K562 (cell line): ENCODE measurements around the gene IL37. TPM values are rescaled to one million over a fixed set of nuclear protein-coding genes. Genes with fewer than 3 reads are reported as not detected.

Experiments used
- ATAC-seq: fragments of 200-7000 bp; cut with Tn5 transposase; 3 replicates; pipeline ENCODE4 v1.9.1; 2020; ENCODE audit warnings: moderate library complexity
- BruUV-seq: library from RNA; stranded (reverse); fragments of 400-500 nt; replicated peaks from 2 replicates; lab custom pipeline; 2021; lab: Mats Ljungman, UMichigan
- CTCF ChIA-PET: fragments of 300-600 bp; formaldehyde crosslinking; extraction: SDS; loops from one replicate; lab custom pipeline; 2021; ENCODE audit warnings: low intra/inter-chr PET ratio; lab: Yijun Ruan, JAX
- POLR2A ChIA-PET: fragments of 300-600, 350-650 bp; sonication (Branson Sonifier 250); formaldehyde crosslinking; extraction: SDS; loops from one replicate; lab custom pipeline; 2021; ENCODE audit warnings: antibody characterized with exemption, inconsistent platforms; lab: Yijun Ruan, JAX
- DNase-seq, 4 experiments: peaks; one replicate each; pipeline versions ENCODE4 v3.0.0 to v3.0.0-alpha.2; 2011 to 2018; ENCODE audit warnings: low spot score in 3 of 4, mixed read lengths in 3 of 4; ENCODE audit errors: extremely low read depth in 1 of 4
- FAIRE-seq: peaks from 2 replicates; lab custom pipeline; 2011; peaks lifted over from hg19 to GRCh38; lab: Jason Lieb, UNC
- H2AFZ ChIP-seq: 2 replicates; pipeline ENCODE4 v1.6.0; 2011; ENCODE audit warnings: low read depth, low read length, control low read depth, inconsistent platforms
- H3K27ac ChIP-seq: fragments of 200-600 bp; 3 replicates; pipeline ENCODE4 v1.8.0; 2011; ENCODE audit warnings: low read depth, mild to moderate bottlenecking, control low read depth, inconsistent platforms, low read length, moderate library complexity, mixed read lengths; ENCODE audit errors: extremely low read depth
- H3K27me3 ChIP-seq, 2 experiments: fragments of 300-600 bp in 1 of 2; 2 replicates in 1 of 2; 3 replicates in 1 of 2; pipeline versions ENCODE4 v1.6.0 to v1.8.0; 2011; ENCODE audit warnings: inconsistent platforms in 2 of 2, low read length in 2 of 2, mild to moderate bottlenecking in 1 of 2, mixed read lengths in 1 of 2, moderate library complexity in 1 of 2; ENCODE audit not compliant: control insufficient read depth in 2 of 2, insufficient read depth in 2 of 2
- H3K36me3 ChIP-seq: fragments of 300-600 bp; 3 replicates; pipeline ENCODE4 v1.8.0; 2011; ENCODE audit warnings: mild to moderate bottlenecking, low read length, inconsistent platforms; ENCODE audit not compliant: control insufficient read depth, insufficient read depth
- H3K4me1 ChIP-seq, 2 experiments: fragments of 200-600 bp in 1 of 2; replicated peaks in 1 of 2; 2 replicates in 1 of 2; 3 replicates in 1 of 2; pipeline versions ENCODE4 v1.5.1 to v1.8.0; 2011; ENCODE audit warnings: inconsistent platforms in 2 of 2, low read length in 2 of 2, mild to moderate bottlenecking in 1 of 2, mixed read lengths in 1 of 2, moderate library complexity in 1 of 2; ENCODE audit not compliant: control insufficient read depth in 2 of 2, insufficient read depth in 2 of 2
- H3K4me2 ChIP-seq: 2 replicates; pipeline ENCODE4 v1.6.1; 2011; ENCODE audit warnings: low read length, control low read depth, inconsistent platforms, mixed read lengths; ENCODE audit not compliant: insufficient read depth
- H3K4me3 ChIP-seq: fragments of 200-600 bp; sonication (generic), shearing (Covaris generic); 2 replicates; pipeline ENCODE4 v1.5.1; 2016; ENCODE audit warnings: control low read depth, inconsistent platforms
- H3K79me2 ChIP-seq: fragments of 200-600 bp; 3 replicates; pipeline ENCODE4 v1.8.0; 2011; ENCODE audit warnings: low read length, inconsistent platforms; ENCODE audit not compliant: control insufficient read depth, insufficient read depth
- H3K9ac ChIP-seq, 2 experiments: 2 replicates each; pipeline versions ENCODE4 v1.6.0 to v1.6.1; 2011; ENCODE audit warnings: low read depth in 2 of 2, low read length in 2 of 2, control low read depth in 1 of 2, inconsistent platforms in 1 of 2, mild to moderate bottlenecking in 1 of 2, mixed read lengths in 1 of 2; ENCODE audit not compliant: insufficient read depth in 1 of 2
- H3K9me1 ChIP-seq: one replicate; pipeline ENCODE4 v1.6.0; 2011; ENCODE audit warnings: inconsistent platforms, mild to moderate bottlenecking, low read length, moderate library complexity; ENCODE audit not compliant: control insufficient read depth, insufficient read depth
- H3K9me3 ChIP-seq: replicated peaks from 2 replicates; pipeline ENCODE4 v1.5.1; 2011; ENCODE audit warnings: low read depth, low read length, inconsistent platforms; ENCODE audit not compliant: control insufficient read depth, insufficient read depth
- H4K20me1 ChIP-seq: replicated peaks from 2 replicates; pipeline ENCODE4 v1.6.1; 2011; ENCODE audit warnings: low read length, inconsistent platforms, mixed read lengths; ENCODE audit not compliant: control insufficient read depth, insufficient read depth
- CC2D1A ChIP-seq: fragments of 450-650 bp; IDR thresholded peaks from 2 replicates; pipeline ENCODE4 v1.6.1; 2017; ENCODE audit warnings: mild to moderate bottlenecking
- CTBP1 ChIP-seq: fragments of 450-650 bp; IDR thresholded peaks from 2 replicates; pipeline ENCODE4 v1.6.1; 2016; ENCODE audit warnings: borderline replicate concordance
- E2F3 ChIP-seq: fragments of 250-450 bp; sonication (Bioruptor Pico); IDR thresholded peaks from 2 replicates; pipeline ENCODE4 v1.4.0; 2020; ENCODE audit warnings: mild to moderate bottlenecking
- EHMT2 ChIP-seq: fragments of 450-650 bp; IDR thresholded peaks from 2 replicates; pipeline ENCODE4 v1.6.1; 2018; ENCODE audit warnings: antibody characterized with exemption
- L3MBTL2 ChIP-seq: fragments of 450-650 bp; IDR thresholded peaks from 2 replicates; pipeline ENCODE4 v1.6.1; 2016; ENCODE audit warnings: mild to moderate bottlenecking, moderate library complexity
- NR2C2 ChIP-seq, 2 experiments: fragments of 200-800 bp in 1 of 2; sonication (Bioruptor generic) in 1 of 2; sonication (generic) in 1 of 2; formaldehyde crosslinking in 1 of 2; IDR thresholded peaks; 2 replicates each; pipeline versions ENCODE4 v1.6.1 to v1.8.0; 2016 to 2022; ENCODE audit warnings: mild to moderate bottlenecking in 1 of 2, missing compliant biosample characterization in 1 of 2, missing genetic modification characterization in 1 of 2, missing genetic modification reagents in 1 of 2
- POLR2AphosphoS2 ChIP-seq: IDR thresholded peaks from 2 replicates; pipeline ENCODE4 v1.6.1; 2012; ENCODE audit warnings: low read length, improper control_type of control experiment
- XRCC5 ChIP-seq: fragments of 200-400 bp; formaldehyde crosslinking; IDR thresholded peaks from 2 replicates; pipeline ENCODE4 v1.6.1; 2017; ENCODE audit warnings: low read depth, mild to moderate bottlenecking, low read length
- YY1 ChIP-seq, 3 experiments: IDR thresholded peaks; 2 replicates each; pipeline ENCODE4 v1.6.1; 2011; ENCODE audit warnings: low read length in 2 of 3, mild to moderate bottlenecking in 2 of 3, moderate library complexity in 2 of 3, borderline replicate concordance in 1 of 3, control low read depth in 1 of 3, low read depth in 1 of 3; ENCODE audit not compliant: insufficient read depth in 3 of 3, insufficient replicate concordance in 2 of 3, control insufficient read depth in 1 of 3, insufficient read length in 1 of 3; ENCODE audit errors: extremely low read depth in 1 of 3
- WGBS: fragments of 100-300 bp; shearing (Covaris generic); methylation state at CpG from one replicate; pipeline ENCODE4 v1.1.6; 2016; ENCODE audit warnings: low coverage, mixed read lengths; ENCODE audit not compliant: insufficient coverage; ENCODE audit errors: missing lambda C conversion rate; 5-methylcytosine and 5-hydroxymethylcytosine counted together
- in situ Hi-C: fragments of 300-500 bp; cut with MboI; formaldehyde crosslinking; loops from 4 replicates; pipeline ENCODE4 v1.15.0; 2018; ENCODE audit warnings: inconsistent platforms, mixed read lengths
- intact Hi-C: fragments of 100-400 bp; cut with micrococcal nuclease; formaldehyde crosslinking; loops from 2 replicates; pipeline ENCODE4 v1.14.2; 2022
- polyA plus RNA-seq, 8 experiments: library from polyadenylated mRNA; depleted of rRNA in 4 of 8; stranded (reverse) in 5 of 8; unstranded in 3 of 8; fragments of >200 nt; fragmentation: Nextera tagmentation in 2 of 8; fragmentation: Illumina TruSeq in 1 of 8; extraction: Ambion mirVana in 2 of 8; extraction: Trizol in 1 of 8; gene quantifications; 2 replicates each; pipeline versions ENCODE4 v1.2.1 to v1.2.3, GENCODE V29; 2011 to 2014; ENCODE audit warnings: inconsistent platforms in 1 of 8, missing spikeins in 1 of 8
- total RNA-seq, 7 experiments: library from RNA; depleted of rRNA in 6 of 7; stranded (reverse); fragments of >200 nt in 6 of 7; fragmentation: Illumina TruSeq in 2 of 7; extraction: Trizol in 2 of 7; gene quantifications; 2 replicates each; pipeline versions ENCODE4 v1.2.1 to v1.2.3, GENCODE V29; 2011 to 2021; ENCODE audit warnings: low replicate concordance in 1 of 7
- TF ChIP-seq, protein P1 (sequence below): sonication (generic); formaldehyde crosslinking; IDR thresholded peaks from 2 replicates; pipeline ENCODE4 v1.8.0; 2022; ENCODE audit warnings: mild to moderate bottlenecking, missing genetic modification reagents
- TF ChIP-seq, protein P2 (sequence below): IDR thresholded peaks from 2 replicates; pipeline ENCODE4 v1.6.1; 2011; ENCODE audit warnings: borderline replicate concordance, low read depth, mild to moderate bottlenecking, moderate library complexity, low read length; ENCODE audit not compliant: insufficient read depth, poor library complexity, severe bottlenecking
- TF ChIP-seq, protein P3 (sequence below): fragments of 450-650 bp; formaldehyde crosslinking; IDR thresholded peaks from 2 replicates; pipeline ENCODE4 v1.4.0; 2020; ENCODE audit warnings: mild to moderate bottlenecking, moderate library complexity

The IL37 gene
- total and polyA plus RNA-seq, 9 of the 15 experiments (the other 6 are each of a cell fraction or from before 2014, with no cell fraction given) = not detected

DNA sequence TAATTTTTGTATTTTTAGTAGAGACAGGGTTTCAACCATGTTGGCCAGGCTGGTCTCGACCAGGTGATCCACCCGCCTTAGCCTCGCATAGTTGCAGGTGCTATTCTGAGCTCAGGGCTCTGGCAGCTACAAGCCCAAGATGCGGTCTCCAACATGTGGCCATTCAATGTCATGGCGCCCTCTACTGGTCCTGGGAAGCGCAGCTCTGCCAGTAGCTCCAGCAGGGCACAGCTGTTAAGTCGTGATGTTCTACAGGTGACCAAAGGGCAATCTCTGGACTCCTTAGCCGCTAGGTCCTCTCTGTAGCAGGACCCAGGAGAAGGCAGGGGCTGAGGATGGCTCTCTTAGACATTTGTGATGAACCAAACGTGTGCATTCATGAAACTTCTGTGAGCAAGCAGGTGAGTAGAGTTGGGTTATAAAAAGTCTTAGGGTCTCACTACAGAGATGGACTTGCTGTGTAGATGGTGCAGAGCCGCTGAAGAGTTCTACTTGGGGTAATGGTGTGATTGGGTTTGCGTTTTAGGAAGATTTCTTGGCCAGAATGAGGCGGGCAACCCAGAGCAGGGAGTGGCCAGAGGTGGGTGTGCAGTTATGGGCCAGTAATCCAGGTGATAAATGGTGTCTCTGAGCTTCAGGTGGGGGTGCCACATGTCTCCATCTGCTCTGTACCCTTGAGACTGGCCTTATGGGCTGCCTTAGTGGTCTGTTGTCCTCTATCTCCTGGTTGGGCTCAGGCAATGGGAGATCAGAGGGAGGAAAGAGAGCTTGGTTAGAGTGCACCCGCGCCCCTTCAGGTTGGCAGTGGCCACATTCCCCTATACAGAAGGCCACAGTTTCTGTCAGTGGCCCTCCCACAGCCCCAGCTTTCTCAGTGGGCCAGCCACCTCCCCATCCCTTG, 31.0 kb downstream of the IL37 start:
- FAIRE-seq (peak; percentile 78), ATAC-seq (peak; percentile 99), DNase-seq (peak; percentile 60 to 88 (median 68))
- H3K27me3 ChIP-seq = peaks cover 0 to 6% of the 10 kb centered on the region in 2 experiments; a peak in 1 of 5 replicates
- peaks cover 0 to 3% of the 10 kb centered on the region in 2 experiments; a peak in 2 of 5 replicates for H3K4me1 ChIP-seq
- intact Hi-C loops = loop anchor here (1.0 to 5.0 kb wide), 5 partner anchors 55 to 340 kb away; no protein-coding TSS in a partner anchor
- no peak overlapping the region for H3K27ac ChIP-seq
- ChIA-PET CTCF (interaction anchor here (0.6 to 1.6 kb wide), 4 partner anchors 192 to 362 kb away, joined by 3 to 12 read pairs (median 4); no protein-coding TSS in a partner anchor), POLR2A (interaction anchor here (0.6 to 1.5 kb wide), 9 partner anchors 13 to 445 kb away, joined by 3 to 11 read pairs (median 4); partner anchors contain the start of gene SLC20A1)
- whole genome bisulfite sequencing = 5% methylated on average over 14 of the region's 14 CpGs
- no peaks in the 10 kb centered on the region for H3K9me1 ChIP-seq
- no peak overlapping the region for H3K9ac ChIP-seq
- no TSS peak for BruUV-seq
- no peak overlapping the region for H3K4me2 ChIP-seq
- H3K4me3 ChIP-seq = no peak overlapping the region
- H3K36me3 ChIP-seq = no peaks in the 10 kb centered on the region
- in situ Hi-C loops = no loop called here
- H3K9me3 ChIP-seq = no peaks in the 10 kb centered on the region
- H4K20me1 ChIP-seq = no peaks in the 10 kb centered on the region
- no peaks in the 10 kb centered on the region for H3K79me2 ChIP-seq
- H2AFZ ChIP-seq = peak overlapping the region; percentile 38; the same call in 1 of the 2 replicates
- TF ChIP-seq, protein P1, sequence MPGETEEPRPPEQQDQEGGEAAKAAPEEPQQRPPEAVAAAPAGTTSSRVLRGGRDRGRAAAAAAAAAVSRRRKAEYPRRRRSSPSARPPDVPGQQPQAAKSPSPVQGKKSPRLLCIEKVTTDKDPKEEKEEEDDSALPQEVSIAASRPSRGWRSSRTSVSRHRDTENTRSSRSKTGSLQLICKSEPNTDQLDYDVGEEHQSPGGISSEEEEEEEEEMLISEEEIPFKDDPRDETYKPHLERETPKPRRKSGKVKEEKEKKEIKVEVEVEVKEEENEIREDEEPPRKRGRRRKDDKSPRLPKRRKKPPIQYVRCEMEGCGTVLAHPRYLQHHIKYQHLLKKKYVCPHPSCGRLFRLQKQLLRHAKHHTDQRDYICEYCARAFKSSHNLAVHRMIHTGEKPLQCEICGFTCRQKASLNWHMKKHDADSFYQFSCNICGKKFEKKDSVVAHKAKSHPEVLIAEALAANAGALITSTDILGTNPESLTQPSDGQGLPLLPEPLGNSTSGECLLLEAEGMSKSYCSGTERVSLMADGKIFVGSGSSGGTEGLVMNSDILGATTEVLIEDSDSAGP = no peak
- TF ChIP-seq L3MBTL2 (0 out of 2 replicates have a peak, but pooled peaks have one; percentile 25), E2F3 (0 out of 2 replicates have a peak, but pooled peaks have one; percentile 20), YY1 (IDR thresholded peaks at IDR 0.05; ENCODE audit: borderline replicate concordance in 1 of 3, control insufficient read depth in 1 of 3, extremely low read depth in 1 of 3, insufficient read depth in 3 of 3, insufficient read length in 1 of 3, insufficient replicate concordance in 2 of 3, low read depth in 1 of 3, low read length in 2 of 3) (peak in 1 of 3 experiments; percentile 14), CC2D1A (0 out of 2 replicates have a peak, but pooled peaks have one; percentile 41), XRCC5 (peak; percentile 69; the same call in 1 of the 2 replicates), NR2C2 (CRISPR knock-in tag; IDR thresholded peaks at IDR 0.05) (0 out of 2 replicates have a peak, but pooled peaks have one; percentile 16), NR2C2 (tag; IDR thresholded peaks at IDR 0.05) (no peak), POLR2AphosphoS2 (no peak), EHMT2 (0 out of 2 replicates have a peak, but pooled peaks have one; percentile 41), CTBP1 (peak; percentile 47; the same call in 1 of the 2 replicates)
- TF ChIP-seq, protein P2, sequence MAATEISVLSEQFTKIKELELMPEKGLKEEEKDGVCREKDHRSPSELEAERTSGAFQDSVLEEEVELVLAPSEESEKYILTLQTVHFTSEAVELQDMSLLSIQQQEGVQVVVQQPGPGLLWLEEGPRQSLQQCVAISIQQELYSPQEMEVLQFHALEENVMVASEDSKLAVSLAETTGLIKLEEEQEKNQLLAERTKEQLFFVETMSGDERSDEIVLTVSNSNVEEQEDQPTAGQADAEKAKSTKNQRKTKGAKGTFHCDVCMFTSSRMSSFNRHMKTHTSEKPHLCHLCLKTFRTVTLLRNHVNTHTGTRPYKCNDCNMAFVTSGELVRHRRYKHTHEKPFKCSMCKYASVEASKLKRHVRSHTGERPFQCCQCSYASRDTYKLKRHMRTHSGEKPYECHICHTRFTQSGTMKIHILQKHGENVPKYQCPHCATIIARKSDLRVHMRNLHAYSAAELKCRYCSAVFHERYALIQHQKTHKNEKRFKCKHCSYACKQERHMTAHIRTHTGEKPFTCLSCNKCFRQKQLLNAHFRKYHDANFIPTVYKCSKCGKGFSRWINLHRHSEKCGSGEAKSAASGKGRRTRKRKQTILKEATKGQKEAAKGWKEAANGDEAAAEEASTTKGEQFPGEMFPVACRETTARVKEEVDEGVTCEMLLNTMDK = peak; percentile 81
- TF ChIP-seq, protein P3, sequence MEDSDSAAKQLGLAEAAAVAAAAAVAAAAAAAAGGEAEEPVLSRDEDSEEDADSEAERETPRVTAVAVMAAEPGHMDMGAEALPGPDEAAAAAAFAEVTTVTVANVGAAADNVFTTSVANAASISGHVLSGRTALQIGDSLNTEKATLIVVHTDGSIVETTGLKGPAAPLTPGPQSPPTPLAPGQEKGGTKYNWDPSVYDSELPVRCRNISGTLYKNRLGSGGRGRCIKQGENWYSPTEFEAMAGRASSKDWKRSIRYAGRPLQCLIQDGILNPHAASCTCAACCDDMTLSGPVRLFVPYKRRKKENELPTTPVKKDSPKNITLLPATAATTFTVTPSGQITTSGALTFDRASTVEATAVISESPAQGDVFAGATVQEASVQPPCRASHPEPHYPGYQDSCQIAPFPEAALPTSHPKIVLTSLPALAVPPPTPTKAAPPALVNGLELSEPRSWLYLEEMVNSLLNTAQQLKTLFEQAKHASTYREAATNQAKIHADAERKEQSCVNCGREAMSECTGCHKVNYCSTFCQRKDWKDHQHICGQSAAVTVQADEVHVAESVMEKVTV (CRISPR knock-in tag) = peak; percentile 81
